ENCODE results near the gene CYP4A22.
"Not testable (repeated sequence)": the region's sequence is repeated elsewhere in the genome, so short reads cannot be mapped to it uniquely, and the experiment has no call there.

The CYP4A22 gene

DNA sequence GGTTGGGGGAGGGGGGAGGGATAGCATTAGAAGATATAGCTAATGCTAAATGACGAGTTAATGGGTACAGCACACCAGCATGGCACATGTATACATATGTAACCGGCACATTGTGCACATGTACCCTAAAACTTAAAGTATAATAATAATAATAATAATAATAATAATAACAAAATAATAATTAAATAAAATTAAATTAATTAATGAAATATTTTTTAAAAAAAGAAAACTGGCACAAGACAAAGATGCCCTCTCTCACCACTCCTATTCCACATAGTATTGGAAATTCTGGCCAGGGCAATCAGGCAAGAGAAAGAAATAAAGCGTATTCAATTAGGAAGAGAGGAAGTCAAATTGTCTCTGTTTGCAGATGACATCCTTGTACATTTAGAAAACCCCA, 20.7 kb downstream of the CYP4A22 start:
- not testable (repeated sequence) for DNase-seq

DNA sequence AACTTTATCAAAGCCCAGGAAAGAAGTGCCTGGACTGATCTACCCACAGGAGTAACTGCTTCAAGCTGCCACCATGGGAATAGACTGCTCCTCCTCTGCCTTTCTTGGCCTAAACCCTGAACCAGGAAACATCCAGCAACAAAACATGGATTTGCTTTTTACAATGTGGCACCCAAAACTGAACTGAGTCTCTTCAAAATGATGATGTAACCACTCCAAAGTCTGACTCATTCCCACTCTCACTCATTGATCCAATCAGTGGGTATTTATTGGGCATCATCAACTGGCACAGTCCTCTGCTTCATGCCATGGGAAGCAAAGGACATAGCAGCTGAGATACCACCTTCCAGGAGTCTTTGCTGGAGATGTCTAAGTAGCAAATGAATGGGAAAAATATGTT, 23.5 kb downstream of the CYP4A22 start:
- no peak for DNase-seq

DNA sequence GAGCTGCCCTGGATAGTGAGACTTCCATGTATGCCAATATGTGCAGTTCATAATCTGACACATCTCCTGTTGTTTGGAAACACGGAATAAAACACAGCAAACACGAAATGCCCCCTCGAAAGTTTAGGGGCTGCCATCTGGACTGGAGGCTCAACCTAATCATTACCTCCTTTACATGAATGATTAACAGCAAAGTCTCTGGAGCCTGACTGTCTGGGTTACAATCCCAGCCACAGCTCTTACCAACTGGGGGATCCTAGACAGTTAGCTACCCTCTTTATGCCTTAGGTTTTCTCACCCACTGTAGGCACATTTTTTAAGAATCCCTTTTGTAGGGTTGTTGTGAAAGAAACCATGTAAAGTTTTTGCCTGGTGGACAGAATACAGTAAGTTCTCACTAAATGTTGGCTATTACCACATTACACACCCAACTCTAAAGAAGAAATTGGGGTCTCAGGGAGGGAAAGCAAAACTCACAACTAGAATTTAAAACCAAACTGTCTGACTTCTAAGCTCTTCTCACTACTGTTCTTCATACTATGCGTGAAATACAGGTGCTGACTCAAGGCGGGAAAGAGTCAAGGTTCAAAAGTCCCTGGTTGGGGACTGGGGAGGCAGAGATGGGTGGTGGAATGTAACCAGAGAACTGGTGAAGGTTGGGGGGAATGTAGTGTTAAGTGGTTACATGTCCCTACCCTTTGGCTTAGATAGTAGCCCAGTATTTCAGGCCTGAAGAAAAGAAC, 24.2 kb downstream of the CYP4A22 start:
- DNase-seq = no peak

DNA sequence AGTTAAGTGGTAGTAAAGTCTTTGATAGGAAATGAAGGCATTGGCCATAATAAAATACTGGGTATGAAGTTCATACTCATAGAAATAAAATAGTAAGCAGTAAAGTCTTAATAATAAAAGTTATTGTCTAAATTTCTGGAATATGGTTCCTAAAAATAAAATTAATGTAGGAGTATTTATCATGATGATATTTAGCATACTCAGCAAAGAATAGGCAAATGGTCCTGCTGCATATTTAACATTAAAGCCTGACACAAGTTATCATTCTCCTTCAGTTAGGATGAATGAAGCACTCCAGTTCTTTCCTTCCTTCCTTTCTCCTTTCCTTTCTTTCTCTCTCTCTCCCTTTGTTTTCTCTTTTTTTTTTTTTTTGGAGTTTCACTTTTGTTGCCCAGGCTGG, 27.3 kb downstream of the CYP4A22 start:
- DNase-seq = no peak

DNA sequence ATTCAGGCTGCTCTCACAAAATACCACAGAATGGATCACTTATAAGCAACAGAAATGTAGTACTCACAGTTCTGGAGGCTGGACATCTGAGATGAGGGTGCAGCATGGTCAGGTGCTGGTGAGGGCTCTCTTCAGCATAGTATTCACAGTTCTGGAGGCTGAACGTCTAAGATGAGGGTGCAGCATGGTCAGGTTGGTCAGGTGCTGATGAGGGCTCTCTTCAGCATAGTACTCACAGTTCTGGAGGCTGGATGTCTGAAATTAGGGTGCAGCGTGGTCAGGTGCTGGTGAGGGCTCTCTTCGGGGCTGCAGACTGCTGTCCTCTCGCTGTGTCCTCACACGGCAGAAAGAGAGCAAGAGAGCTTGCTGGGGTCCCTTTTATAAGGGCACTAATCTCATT, 35.5 kb downstream of the CYP4A22 start:
- no peak for DNase-seq

DNA sequence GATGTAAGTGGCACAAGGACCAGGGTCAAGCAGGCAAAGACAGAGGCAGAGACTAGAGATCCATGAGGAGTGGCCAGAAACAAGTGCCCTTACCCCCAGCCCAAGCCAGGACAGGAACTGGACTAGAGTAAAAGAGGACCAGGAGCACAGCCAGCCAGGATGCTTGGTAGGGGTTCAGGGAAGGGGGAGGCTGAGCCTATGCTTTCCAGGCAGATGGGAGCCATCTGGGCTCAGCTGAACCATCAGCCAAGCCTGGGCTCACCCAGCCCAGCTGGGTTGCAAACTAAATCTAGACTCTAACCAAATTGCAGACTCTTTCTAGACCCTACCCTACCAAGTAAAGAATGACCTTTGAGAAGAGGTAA, 37.4 kb downstream of the CYP4A22 start:
- DNase-seq = no peak

DNA sequence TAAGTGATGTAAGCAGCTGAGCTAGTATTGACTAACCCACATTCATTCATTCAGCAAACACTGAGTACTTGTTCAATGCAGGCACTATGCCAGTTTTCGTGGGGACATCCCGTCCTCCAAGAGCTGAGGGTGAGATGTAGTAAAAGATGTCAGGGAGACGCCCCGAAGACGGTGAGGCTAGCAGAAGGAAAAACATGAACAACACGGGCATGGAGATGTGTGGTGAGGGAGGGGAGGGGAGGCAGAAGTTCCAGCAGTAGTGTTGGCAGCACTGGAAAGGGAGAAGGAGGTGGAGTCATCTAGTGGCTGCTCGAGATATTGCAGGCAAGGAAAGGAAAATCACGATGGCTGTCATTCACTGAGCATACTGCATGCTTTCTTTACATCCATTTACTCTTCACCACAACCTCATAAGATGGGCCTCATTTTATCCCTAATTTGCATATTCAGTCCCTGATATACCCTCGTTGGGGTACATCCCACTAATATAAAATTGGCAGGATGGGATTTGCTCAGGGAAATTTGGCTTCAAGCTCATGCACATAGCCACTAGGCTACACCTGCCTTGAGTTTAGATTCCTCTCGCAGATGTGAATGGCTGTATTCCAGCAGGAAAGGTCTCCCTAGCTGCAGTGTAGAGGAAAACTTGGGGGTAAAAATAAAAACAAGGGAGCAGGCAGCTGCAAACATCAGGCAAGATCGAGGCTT, 38.1 kb downstream of the CYP4A22 start:
- peak; percentile 17 to 38 for DNase-seq

DNA sequence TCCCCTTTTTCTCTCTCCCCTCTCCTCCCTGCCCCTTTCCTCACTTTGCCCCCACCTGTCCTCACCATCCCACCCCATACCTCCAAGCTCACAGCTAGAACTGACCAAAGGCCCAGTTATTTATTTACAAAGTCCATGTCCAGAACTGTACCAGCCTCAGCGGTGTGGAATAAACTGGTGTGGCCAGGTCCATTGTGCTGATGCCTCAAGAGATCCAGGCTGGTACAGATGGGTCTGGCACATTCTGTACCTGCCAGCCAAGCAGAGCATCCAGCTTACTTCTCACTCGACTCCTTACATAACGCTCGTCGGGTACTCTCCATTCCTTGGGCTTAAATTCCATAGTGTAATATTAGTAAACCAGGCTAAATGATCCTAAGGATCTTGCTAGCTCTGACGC, 40.8 kb downstream of the CYP4A22 start:
- DNase-seq = no peak

DNA sequence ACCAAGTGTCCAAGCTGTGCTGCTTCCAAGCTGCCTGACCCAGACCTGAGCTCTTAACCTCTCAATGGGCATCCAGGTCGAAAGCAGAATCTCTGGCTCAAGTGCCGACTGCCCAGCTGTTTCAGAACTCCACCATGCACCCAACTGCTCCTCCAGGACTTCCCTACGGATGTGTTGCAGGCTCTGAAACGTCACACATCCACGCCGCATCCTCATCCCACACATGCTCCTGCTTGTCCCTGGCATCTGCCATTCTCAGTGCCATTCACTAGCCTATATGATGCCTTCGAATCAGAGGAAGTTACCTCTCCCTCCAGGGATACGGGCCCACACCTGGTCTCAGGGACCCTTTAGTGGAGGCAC, 41.4 kb downstream of the CYP4A22 start:
- DNase-seq = no peak

DNA sequence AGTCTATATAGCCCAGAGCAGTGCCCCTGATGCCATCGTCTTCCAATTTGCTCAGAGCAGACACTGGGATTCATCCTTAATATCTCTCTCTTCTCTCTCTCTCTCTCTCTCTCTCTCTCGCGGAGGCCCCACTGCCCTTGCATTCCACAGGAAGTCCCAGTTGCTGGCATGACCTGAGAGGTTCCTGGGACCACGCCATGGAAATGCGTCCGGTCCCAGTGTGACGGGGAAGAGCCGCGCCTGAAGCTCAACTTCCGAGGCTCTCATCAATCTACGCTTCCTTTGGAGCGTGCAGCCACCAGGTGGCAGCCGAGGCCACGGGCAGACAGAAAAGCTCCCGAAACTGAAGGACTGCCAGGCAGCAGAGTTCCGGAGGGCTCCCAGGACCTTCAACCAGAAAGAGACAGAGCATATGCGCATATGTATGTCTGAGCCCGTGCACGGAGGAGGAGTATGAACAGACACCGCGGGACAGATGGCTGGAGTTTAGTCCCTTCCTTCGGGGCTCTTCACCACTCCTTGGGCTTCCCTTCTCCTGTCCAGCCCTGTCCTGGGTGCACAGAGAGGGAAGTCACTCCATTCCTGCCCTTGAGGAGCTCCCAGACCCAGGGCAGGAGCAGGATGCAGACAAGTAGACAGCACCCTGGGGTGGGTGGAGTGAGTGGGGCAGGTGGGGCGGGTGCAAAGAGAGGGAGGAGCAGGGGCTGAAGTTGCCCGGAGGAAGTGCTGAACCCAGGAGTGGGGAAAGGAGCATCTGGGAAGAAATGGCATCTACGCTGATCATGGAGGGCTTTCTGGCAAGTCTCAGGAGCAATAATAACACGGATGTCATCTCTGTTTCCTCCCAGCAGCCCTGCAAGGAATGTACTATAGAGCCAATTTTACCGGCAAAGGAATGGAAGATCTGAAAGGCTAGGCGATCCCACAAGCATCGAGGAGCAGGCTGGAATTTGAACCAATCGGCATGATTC, 42.1 kb downstream of the CYP4A22 start:
- DNase-seq = peak; percentile 69

DNA sequence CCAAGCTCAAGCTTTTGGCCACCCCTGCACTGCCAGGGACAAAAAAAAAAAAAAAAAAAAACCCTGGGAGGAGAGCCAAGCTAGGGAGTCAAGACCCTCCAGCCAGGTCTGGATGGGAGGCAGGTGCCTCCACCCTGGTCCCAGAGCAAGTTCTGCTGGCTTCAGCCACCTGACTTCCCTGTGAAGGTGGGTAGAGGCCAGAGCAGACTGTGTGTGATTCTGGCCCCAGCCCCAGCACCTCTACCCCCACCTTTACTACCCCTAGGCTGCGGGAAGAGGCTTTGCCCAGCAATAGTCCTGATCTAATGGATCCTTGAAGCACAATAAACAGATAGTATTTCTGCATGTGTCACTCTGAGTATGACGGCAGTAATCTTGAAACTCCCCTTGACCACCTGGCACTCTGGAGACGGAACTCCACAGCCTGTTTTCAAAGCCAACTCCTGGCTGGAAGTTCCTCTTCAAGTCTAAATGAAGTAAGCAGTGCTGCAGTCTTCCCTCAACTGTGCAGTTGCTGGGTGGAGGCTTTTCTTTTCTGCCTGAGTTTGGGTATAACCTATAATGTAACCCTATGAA, 42.8 kb downstream of the CYP4A22 start:
- no peak for DNase-seq

DNA sequence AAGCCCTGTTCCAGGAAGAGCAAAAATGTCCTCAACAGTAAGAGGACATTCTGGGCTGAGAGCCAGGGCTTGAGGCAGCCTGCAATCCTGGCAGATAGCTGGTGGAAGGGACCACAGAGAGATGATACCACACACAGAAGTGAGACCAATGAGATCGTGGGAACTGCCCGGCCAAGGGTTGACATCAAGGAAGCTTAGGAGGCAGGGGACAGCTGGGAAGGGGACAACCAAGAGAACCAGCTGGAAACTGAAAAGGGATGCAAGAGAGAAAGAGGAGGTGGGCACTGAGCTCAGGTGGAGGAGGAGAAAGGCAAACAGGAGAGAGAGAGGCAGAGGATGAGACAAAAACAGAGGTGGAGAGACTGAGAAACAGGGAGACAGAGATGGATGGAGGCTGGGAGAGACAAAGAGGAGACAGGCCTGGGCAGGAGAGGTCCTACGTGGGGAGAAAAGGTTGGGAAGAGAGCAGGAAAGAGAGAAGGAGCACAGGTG, 43.4 kb downstream of the CYP4A22 start:
- DNase-seq = no peak

DNA sequence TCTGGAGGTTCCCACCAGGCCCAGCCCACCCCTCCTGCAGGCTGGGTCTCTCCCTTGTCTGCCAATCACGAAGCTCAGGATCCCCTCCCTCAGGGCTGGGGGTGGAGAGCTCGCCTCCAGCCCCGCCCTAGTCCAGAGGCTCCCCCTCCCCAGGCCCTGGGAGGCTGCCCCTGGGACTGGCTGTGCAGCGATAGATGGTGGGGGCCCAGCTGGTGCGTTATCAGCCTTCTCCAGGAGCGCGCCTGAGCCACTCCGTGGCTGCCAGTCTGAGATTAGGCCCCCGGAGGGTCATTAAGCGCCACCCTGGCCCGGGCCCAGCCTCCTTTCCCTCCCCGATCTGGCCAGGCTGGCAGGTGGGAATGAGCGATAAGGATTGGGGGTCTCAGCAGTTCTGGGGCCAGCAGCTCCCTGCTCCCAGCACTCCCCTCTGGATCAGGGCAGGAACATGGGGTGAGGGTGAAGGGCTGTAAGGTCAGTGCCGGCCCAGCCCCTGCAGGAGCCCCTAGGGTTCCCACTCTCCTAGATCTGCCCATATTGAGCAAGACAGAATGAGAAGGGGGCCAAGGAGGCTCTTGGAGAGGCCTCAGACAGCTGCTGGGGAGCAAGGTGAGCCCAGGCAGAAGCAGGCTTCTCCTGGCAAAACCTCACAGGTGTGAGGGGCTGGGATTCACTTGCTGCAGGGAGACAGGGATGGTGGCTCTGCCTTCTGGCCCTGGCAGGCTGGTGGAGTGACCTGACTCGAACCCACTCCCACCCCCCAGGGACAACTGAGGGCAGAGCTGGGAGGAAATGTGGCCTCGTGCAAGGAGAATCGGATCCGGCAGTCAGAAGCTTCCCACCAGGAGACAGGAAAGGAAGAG, 44.1 kb downstream of the CYP4A22 start:
- DNase-seq = no peak

DNA sequence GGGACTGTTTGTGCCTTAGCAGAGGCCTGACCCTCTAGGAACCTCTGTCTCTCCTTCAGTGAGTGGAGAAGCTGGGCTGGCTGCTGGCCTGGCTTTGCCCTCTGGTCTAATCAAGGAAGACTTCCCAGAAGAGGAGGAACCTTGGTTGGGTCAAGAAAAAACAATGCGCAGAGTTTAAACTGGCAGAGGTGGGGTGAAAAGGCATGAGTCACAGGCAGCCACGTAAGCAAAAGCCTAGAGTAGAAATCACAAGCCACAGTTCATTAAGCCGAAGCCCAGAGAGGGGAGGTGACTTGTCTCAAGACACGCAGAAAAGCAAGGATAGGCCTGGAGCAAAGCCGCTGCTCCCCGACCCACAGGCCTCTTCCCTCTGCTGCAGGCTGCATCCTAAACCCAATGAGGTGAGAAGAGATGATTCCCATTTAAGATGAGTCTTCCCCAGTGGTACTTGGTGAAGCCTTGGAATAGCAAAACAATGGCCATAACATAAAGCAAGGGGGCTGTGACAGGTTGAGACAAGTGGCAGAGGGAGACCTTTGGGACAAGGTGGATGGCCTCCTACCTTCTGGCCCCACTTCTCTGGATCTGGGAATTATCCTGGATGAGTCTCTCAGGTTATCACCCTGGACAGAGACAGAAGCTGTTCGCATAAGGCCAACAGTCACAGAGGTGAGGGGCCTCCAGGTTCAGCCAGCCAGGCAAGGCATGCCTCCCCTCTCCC, 44.9 kb downstream of the CYP4A22 start:
- DNase-seq = no peak

DNA sequence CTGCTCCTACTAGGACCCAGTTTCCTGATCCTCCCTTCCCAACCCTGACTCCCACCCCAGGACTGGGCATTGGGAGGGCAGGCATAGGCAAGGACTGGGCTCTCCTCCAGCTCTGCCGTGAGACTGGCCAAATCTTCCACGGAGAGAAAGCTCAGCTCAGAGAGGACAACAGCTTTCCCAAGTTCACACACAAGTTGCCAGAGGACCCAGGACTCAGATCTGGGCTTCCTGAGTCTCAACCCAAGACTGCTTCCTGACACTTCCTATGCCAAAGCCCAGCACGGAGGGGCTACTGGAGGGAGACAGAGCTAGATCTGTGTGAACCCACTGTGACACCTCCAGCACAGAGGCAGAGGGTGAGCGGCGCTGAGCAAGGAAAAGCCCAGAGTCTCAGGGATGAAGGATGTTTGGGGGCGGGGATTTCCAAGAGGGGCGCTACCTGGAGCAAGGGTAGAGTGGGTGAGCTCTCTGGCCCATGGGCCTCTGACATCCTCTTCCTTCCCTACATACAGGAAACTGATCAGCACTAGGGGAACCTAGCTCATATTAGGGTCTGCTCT, 45.5 kb downstream of the CYP4A22 start:
- DNase-seq = no peak

DNA sequence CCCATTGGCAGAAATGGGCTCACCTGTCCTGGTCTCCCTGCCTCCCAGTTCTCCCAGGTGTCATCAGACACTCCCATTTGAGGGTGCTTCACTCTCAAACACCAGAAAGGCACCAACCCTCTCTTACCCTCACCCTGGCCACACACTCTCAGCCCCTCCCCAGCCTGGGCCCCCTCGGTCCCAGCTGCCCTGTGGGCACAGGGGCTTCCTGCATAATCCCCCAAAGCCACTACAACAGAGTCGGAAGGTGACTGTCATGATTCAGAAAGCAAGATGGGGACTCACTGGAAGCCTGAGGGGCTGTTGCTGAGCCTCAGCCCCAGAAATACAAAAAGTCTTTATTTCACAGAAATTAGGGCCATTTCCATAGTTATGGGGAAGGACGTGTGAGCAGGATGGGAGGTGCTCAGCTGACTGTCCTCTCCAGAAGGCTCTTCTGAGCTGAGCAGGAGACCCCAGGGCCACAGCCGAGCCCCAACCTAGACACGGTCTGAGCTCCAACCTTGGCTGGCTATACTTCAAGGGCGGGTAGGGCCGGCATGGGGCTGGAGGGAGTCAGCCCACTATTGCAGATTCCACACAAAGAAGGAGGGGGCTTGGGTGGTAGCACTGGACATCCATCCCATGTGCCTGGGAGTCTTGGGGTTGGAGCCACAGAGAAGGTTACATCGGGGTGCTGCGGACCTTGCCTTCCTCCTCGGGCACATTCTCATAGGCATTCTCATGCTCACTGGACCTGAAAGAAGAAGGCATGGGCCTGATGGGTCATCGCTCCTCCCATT, 46.3 kb downstream of the CYP4A22 start:
- DNase-seq = no peak

DNA sequence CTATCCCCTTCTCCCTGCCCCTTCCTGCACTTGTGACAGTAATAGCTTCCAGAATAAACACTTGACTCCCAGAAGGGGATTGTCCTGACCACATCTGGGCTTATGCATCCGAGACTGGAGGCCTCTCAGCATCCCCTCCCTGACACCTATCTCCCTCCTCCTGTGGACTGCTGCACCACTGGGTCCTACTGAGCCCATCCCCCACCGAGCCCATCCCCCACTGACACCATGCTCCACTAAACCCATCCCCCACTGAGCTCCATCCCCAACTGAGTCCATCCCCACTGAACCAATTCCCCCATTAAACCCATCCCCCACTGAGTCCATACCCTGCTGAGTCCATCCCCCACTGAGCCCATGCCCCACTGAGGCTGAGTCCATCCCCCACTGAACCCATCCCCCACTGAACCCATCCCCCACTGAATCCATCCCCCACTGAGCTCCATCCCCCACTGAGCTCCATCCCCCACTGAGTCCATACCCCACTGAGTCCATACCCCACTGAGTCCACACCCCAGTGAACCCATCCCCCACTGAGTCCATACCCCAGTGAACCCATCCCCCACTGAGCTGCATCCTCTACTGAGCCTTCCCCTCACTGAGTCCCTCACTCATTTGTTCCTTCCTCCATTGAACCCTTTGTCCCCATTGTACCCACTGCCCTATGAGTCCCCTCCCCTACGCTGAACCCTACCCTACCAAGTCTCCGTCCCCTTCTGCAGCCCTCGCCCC, 47.0 kb downstream of the CYP4A22 start:
- no peak for DNase-seq

DNA sequence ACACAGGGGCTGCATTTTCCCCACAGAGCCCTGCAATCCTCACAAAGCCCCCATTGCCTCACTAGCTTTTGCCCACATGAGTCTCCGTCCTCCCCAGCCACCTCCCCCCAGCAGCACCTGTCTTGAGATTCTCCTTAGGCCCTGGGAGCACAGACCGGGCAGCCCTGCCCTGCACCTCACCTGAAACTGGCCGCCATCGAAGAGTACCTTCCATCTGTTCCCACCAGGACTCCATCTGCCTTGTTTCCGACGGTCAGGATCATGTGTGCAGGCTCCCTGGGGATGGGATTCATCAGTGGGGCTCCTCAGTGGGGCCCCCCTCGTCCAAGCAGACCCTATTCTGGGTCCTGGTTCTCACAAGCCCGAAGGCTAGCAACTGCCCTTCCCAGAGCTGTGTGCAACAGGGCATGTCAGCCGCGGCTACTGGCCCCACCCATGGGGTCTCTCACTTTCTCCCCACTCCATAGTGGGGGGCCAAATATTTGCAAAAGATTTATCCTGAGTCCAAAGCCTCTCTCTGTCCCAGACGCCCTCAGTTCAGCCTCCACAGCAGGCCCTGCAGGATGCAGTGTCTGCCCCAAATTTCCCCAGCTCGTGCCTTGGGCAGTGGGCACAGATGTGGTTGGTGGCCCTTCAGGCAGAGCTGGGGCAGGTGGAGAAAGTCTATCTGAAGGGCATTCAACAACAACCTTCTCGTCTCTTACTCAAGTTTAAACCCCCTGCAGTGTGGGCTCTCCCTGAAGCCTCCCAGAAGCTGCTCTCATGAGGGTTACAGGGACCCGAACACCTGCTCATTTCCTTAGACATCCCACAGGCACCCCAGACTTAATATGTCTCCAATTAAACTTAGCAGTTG, 47.8 kb downstream of the CYP4A22 start:
- DNase-seq = no peak

Data from CD4-positive, alpha-beta T cell treated with Interleukin-1 beta for 1 hour (primary cell).